Stimulated activated CD8-positive, alpha-beta memory T cell treated with anti-CD3 and anti-CD28 coated beads, Interleukin-15, amount 100 ng/mL, for 24 hours (primary cell): Measurements from ENCODE around the gene SMPX.

Experiments
- DNase-seq: peaks from one replicate; pipeline ENCODE4 v3.0.0-alpha.2; 2020; ENCODE audit warnings: low read depth

Gene SMPX

GRCh38 chrX:21711129-21711847 is 46.6 kb downstream of the SMPX start:
- DNase-seq, result no peak

- no peak for DNase-seq
Observed at GRCh38 chrX:21708116-21708515, 49.8 kb downstream of the SMPX start.

GRCh38 chrX:21705225-21705624 is 52.7 kb downstream of the SMPX start:
- no peak for DNase-seq

DNA sequence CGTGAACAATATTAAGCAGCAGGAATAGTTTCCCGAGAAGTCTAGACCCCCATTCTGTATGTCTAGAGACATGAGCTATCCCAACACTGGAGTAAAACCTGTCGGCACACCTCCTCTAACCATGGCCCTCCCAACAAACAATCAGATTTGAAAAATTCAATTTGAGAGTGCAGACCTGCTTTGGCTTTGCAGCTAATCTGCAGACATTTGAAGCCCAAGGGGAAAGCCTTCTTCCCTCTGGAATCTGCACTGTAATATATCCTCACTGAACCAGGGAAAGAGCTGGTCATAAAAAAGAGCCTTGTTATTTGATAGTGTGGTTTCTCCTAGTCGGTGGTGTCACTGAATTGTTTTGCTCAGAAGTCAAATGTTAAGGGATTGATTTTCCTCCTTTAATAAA is 55.2 kb downstream of the SMPX start:
- DNase-seq, result no peak

DNA sequence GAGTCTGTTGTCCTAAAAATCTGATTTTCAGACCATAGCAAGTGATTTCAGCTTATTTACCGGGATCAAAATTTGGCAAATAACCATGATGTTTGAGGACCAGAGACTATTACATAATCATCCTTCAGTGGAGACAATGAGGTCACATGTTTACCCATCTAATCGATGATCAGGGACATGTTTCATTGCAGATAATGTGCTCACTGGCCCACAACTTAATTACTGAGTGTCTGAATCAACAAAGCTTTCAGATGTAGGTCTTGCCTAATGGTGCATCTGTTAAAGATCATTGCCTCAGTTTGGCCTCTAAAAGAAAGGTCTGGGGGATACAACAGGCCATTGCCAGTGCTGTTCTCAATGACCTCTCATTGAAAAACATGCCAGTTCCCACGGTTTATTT is 56.9 kb downstream of the SMPX start:
- no peak for DNase-seq

DNA sequence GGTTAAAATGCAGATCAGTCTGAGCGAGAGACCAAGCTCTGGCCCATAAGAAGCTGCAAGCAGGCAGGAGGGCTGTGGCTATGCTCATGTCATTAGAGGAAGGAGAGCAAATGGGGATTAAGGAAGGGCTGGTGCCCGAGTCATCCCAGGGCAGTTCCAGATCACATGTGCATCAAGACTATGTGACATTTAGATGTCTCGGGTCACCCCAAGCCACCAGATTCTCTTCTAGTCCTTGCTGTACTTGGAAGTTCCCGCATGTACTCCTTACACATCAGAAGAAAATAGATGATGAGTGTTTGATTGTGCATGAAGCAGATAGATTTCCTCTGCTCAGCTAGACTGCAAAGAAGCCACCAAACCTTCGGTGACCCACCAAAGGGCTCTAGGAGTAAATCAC is 57.6 kb downstream of the SMPX start:
- no peak for DNase-seq

GRCh38 chrX:21699136-21699535 is 58.8 kb downstream of the SMPX start:
- no peak for DNase-seq

DNA sequence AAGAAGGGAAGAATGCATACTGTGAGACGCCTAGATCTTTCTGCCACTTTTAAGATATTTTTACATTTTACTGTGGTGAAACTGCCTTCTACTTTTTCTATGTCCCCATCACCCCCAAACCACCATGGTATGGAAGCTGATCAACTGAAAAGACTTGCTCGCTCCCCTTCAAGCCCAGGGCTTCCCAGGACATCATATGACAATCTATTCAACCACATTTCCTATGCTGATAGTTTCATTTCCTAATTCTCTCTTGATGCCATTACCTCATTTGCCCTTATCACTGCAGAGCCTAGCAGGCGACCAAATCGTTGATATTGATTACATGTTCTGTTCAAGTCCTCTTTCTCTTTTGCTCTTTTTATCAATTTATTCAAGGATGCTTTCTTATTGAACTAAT is 59.6 kb downstream of the SMPX start:
- no peak for DNase-seq

GRCh38 chrX:21691512-21692018 is 66.4 kb downstream of the SMPX start:
- DNase-seq, result no peak

DNA sequence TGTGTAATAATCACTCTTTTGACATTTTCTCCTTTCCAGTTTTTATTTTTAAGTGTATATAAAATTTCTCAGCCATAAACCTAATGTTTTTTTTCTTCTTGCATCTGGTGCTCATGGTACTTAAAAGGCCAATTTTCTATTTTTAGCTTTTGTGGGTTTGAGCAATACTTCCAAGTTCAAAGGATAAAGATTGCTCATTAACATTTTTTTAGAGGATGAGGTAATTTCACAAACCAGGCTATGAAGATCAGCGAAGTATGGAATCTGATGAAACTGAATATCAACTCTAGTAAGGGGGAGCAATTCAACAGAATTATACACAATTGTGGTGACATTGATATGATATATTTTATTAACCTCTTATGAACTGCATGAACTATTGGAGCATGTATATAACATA is 74.0 kb downstream of the SMPX start:
- DNase-seq, result no peak

- DNase-seq, result no peak
Observed at GRCh38 chrX:21678048-21678612, 79.8 kb downstream of the SMPX start.

DNA sequence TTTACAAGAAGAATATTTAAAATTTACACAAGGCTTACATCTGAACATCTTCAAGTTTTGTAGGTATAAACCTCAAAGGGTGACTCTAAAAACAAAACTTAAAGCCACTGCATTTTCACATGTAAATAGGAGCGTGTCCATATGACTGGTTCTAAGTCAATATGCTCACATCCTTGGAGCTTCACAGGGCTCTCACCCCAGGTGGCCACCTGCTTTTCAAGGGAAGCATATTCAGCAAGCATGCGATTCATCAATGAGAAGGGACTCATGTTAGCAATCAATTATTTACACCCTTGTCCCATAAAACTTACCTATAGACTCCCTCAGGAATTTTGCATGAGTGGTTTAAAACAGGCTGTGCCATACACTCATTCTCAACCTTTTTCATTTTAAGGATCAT is 82.0 kb downstream of the SMPX start:
- no peak for DNase-seq

- DNase-seq, result no peak
Observed at GRCh38 chrX:21674430-21675186, 83.3 kb downstream of the SMPX start.

GRCh38 chrX:21666679-21667078 is 91.2 kb downstream of the SMPX start:
- DNase-seq, result no peak

GRCh38 chrX:21666252-21666651 is 91.7 kb downstream of the SMPX start:
- DNase-seq, result no peak

DNA sequence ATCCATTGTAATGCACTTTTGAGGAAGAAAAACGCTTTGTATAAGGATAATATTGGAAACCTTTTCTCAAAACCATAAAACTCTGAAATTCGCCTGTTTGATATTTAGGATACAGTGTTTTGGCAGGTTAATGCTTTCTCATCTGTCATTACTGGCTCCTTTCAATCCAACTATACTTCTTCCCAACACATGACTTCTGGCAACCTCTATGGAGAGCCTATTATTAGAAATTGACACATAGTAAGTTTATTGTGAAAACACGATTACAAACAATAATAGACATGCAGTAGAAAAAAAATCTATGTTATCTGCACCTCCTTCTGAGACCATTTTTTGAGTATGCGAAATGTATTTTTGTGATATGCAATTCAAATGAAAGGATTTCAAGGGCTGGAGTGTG is 95.2 kb downstream of the SMPX start:
- no peak for DNase-seq

DNA sequence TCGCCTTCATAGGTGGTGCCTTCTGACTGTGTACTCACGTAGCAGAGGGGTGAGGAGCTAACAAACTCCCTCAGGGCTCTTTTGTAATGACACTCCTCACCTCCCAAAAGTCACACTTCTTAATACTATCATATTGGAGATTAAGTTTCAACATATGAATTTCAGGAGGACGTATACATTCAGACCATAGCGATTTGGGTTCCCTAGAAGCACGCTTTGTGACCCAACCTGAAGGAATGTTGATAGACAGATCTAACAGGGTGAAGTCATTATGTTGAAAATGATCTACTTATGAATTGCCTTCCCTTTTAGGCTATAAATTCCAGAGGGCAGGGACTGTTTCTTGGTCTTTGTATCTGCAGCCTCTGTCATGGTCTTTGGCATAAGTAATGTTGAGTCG is 96.6 kb downstream of the SMPX start:
- DNase-seq, result no peak

DNA sequence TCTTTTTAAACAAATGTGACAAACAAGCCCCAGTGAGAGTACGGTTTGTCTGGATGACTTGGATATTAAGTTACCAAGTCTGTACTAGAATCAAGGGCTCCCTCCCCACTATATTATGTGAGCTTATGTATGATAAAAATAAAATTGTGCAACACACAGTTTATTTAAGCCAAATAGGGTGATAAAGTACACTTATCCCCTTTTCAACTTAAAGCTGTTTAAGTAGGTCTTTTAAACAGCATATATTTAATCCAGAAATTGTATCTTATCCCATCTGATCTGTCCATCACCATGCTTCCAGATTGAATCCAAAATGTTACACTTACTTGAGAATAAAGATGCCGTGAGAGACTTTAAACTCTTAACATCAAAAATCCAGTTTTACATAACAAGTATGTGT is 97.8 kb downstream of the SMPX start:
- DNase-seq, result no peak

DNA sequence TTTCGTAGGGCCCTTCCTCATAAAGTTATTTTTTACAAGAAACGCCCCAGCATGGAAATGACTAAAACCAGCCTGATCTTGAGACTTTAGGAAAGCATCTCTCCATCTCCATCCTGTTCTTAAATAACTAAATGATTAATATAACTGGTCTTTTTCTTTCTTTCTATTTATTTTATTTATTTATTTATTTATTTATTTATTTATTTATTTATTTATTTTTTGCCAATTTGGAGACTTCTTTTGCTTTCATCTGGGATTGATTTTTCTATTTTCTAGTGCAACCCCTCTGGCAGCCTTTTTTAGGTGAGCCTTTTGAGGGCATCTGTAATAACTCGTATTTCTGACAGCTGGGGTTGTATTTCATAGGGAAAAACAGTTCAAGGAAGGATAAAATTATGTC is 98.6 kb downstream of the SMPX start:
- no peak for DNase-seq

DNA sequence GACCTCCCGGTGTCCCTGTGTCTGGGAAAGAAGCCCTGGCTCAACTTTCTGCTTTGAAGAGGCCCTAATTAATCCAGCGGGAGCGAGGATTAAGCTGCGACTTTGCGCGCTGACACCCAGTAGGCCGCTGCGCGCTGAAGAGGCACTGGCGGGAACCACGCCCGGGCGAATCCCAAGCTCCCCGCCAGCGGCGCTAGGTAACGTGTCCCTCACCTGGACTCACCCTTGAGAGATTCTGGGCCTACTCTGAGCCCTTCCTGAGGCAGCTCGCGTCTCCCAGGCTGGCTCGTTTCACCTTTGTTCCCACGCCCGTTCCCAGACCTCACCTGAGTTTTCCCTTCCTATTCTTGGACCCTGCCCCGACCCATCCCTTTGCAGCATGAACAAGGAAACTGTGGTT is 99.2 kb downstream of the SMPX start:
- no peak for DNase-seq

DNA sequence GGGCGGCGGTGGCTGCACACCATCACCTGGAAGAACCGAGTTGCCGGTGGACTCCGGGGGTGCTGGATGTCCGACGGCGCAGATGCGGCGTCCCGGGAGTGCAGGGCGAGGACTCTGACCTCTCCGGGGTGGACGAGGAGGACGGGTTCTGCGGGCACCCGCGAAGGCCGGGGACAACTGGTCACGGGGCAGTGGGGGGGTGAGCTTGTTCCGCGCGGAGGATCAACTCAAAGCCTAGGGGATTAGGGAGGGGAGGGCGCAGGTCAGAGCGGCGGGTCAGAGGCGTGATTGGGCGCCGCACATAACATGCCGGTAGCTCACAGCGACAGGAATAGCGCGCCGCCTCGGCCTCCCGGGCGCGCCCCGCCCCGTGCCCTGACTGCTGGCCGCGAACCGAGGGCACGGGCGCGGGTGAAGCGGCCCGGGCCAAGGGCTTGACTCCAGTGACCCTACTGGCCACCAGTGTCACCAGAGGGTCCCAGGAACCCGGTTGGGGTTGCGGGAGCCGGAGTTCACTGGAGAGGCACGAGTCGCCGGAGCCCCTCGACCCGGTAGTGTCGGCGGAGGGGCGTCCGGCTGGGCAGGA is 99.7 kb downstream of the SMPX start, which contains the start of gene KLHL34:
Gene KLHL34, minus strand, starts transcription at position 179 of the 586 bp plus-strand sequence. CDS start 542 bp downstream, outside the sequence.
- DNase-seq, result no peak

DNA sequence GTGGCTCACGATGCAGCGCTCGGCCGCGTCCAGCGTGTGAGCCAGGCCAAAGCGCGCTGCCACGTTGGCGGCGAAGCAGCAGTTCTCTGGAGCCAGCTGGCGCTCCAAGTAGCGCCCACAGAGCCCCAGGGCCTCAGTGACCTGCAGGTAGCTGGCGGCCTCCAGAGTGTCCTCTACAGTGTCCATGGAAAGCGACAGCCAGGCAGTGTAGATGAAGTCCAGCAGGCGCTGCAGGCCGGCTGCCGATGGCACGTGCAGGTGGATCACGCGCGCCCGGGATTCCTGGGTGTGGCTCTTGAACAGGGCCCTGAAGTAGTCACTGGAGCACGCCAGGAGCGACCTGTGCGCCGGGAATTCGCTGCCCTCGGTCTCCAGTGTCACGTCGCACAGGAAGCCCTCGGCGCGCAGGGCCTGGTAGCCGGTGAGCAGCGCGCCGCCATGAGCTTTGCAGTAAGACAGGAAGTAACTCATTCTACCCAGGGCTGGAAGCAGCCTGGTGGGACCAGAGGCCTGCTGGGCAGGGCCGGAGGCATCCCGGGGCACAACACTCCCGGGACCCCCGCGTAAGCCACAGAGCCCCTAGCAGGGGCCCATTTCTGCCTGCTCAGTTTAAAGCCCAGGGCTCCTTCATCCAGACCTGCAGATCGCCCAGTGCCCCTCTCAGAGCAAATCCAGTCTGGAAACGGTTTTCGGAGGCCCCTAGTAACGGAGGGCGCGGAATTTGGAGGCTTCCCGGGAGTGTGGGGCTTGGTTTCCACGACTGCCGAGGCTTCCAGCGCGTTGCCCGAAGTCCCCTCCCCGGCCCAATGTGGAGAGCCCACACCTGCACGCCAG is 100.4 kb downstream of the SMPX start:
- DNase-seq, result no peak
